Liver (tissue), 3 donors: ENCODE data around the gene PGLYRP3.

Experiments
- CTCF ChIP-seq: fragments of 150-350 bp; IDR thresholded peaks from 2 replicates; pipeline ENCODE4 v1.5.1; 2017; ENCODE audit warnings: improper control_type of control experiment, low read depth, low read length; ENCODE audit not compliant: missing input control
- EGR1 ChIP-seq, 2 donors: IDR thresholded peaks; 2 replicates each; pipeline ENCODE4 v1.6.1; 2016 to 2018; ENCODE audit warnings: antibody characterized with exemption in 2 of 2, low read depth in 2 of 2
- GABPA ChIP-seq, 2 donors: IDR thresholded peaks in 1 of 2; conservative IDR thresholded peaks in 1 of 2; 2 replicates each; pipeline ENCODE4 v1.6.1; 2016; ENCODE audit warnings: antibody characterized with exemption in 2 of 2, mild to moderate bottlenecking in 1 of 2, moderate library complexity in 1 of 2
- HNF4A ChIP-seq, 2 donors: conservative IDR thresholded peaks; 2 replicates each; pipeline ENCODE4 v1.6.1; 2016; ENCODE audit warnings: antibody characterized with exemption in 2 of 2, mild to moderate bottlenecking in 2 of 2
- HNF4G ChIP-seq: IDR thresholded peaks from 2 replicates; pipeline ENCODE4 v1.6.1; 2016; ENCODE audit warnings: antibody characterized with exemption
- JUND ChIP-seq, 2 donors: IDR thresholded peaks; 2 replicates each; pipeline ENCODE4 v1.6.1; 2016; ENCODE audit warnings: antibody characterized with exemption in 2 of 2
- RAD21 ChIP-seq, 2 donors: IDR thresholded peaks; 2 replicates each; pipeline ENCODE4 v1.6.1; 2016; ENCODE audit warnings: antibody characterized with exemption in 2 of 2, mild to moderate bottlenecking in 2 of 2
- SP1 ChIP-seq: IDR thresholded peaks from 2 replicates; pipeline ENCODE4 v1.6.1; 2018; ENCODE audit warnings: antibody characterized with exemption, mild to moderate bottlenecking
- YY1 ChIP-seq: IDR thresholded peaks from 2 replicates; pipeline ENCODE4 v1.6.1; 2016; ENCODE audit warnings: antibody characterized with exemption, mild to moderate bottlenecking
- TF ChIP-seq, protein P1 (sequence below): IDR thresholded peaks from 2 replicates; pipeline ENCODE4 v1.6.1; 2016; ENCODE audit warnings: antibody characterized with exemption, mild to moderate bottlenecking
- TF ChIP-seq, protein P2 (sequence below): IDR thresholded peaks from 2 replicates; pipeline ENCODE4 v1.6.1; 2016; ENCODE audit warnings: antibody characterized with exemption
- TF ChIP-seq, protein P3 (sequence below): IDR thresholded peaks from 2 replicates; pipeline ENCODE4 v1.6.1; 2016; ENCODE audit warnings: antibody characterized with exemption
- donor health status: healthy.
- donor health status: healthy.

DNA sequence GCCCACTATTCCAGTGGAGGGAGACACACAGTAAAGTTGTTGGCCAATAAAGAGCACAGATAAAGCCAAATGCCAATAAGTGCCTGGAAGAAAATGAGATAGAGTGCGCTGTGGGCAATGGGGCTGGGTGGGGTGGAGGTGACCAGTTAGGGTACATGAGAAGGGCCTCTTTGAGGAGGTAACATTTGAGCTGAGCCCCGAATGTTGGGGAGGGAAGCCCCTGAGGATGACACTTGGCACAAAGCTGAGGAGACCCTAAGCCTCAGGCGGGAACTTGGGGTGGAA is 45.9 kb upstream of the PGLYRP3 start:
- no peak for TF ChIP-seq CTCF
- TF ChIP-seq, protein P1, sequence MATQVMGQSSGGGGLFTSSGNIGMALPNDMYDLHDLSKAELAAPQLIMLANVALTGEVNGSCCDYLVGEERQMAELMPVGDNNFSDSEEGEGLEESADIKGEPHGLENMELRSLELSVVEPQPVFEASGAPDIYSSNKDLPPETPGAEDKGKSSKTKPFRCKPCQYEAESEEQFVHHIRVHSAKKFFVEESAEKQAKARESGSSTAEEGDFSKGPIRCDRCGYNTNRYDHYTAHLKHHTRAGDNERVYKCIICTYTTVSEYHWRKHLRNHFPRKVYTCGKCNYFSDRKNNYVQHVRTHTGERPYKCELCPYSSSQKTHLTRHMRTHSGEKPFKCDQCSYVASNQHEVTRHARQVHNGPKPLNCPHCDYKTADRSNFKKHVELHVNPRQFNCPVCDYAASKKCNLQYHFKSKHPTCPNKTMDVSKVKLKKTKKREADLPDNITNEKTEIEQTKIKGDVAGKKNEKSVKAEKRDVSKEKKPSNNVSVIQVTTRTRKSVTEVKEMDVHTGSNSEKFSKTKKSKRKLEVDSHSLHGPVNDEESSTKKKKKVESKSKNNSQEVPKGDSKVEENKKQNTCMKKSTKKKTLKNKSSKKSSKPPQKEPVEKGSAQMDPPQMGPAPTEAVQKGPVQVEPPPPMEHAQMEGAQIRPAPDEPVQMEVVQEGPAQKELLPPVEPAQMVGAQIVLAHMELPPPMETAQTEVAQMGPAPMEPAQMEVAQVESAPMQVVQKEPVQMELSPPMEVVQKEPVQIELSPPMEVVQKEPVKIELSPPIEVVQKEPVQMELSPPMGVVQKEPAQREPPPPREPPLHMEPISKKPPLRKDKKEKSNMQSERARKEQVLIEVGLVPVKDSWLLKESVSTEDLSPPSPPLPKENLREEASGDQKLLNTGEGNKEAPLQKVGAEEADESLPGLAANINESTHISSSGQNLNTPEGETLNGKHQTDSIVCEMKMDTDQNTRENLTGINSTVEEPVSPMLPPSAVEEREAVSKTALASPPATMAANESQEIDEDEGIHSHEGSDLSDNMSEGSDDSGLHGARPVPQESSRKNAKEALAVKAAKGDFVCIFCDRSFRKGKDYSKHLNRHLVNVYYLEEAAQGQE = no peak
- no peak for TF ChIP-seq YY1
- TF ChIP-seq RAD21 (IDR thresholded peaks at IDR 0.05) = no peak
- no peak for TF ChIP-seq SP1
- TF ChIP-seq JUND (IDR thresholded peaks at IDR 0.05) = no peak
- TF ChIP-seq, protein P2, sequence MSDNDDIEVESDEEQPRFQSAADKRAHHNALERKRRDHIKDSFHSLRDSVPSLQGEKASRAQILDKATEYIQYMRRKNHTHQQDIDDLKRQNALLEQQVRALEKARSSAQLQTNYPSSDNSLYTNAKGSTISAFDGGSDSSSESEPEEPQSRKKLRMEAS = no peak
- no peak for TF ChIP-seq GABPA (IDR thresholded peaks at IDR 0.05 in 1 of 2, conservative IDR thresholded peaks at IDR 0.05 in 1 of 2)
- TF ChIP-seq, protein P3, sequence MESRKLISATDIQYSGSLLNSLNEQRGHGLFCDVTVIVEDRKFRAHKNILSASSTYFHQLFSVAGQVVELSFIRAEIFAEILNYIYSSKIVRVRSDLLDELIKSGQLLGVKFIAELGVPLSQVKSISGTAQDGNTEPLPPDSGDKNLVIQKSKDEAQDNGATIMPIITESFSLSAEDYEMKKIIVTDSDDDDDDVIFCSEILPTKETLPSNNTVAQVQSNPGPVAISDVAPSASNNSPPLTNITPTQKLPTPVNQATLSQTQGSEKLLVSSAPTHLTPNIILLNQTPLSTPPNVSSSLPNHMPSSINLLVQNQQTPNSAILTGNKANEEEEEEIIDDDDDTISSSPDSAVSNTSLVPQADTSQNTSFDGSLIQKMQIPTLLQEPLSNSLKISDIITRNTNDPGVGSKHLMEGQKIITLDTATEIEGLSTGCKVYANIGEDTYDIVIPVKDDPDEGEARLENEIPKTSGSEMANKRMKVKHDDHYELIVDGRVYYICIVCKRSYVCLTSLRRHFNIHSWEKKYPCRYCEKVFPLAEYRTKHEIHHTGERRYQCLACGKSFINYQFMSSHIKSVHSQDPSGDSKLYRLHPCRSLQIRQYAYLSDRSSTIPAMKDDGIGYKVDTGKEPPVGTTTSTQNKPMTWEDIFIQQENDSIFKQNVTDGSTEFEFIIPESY = no peak
- no peak for TF ChIP-seq HNF4A (conservative IDR thresholded peaks at IDR 0.05)
- TF ChIP-seq HNF4G = no peak
- TF ChIP-seq EGR1 (IDR thresholded peaks at IDR 0.05; ENCODE audit: low read depth in 2 of 2) = no peak
